Measurements from ENCODE around the gene ITGA5.

The ITGA5 gene

GRCh38 chr12:54386403-54387113, 32.5 kb downstream of the ITGA5 start:
- DNase-seq: no peak

GRCh38 chr12:54385251-54385914, 33.7 kb downstream of the ITGA5 start:
- no peak for DNase-seq

GRCh38 chr12:54384591-54385041, 34.5 kb downstream of the ITGA5 start, which contains the start of gene ZNF385A:
TSS of gene ZNF385A (minus strand) at chr12:54384733. CDS start at chr12:54384514, 219 bp downstream.
- no peak for DNase-seq

- no peak for DNase-seq
Observed at GRCh38 chr12:54383041-54383609, 35.9 kb downstream of the ITGA5 start.

- DNase-seq: no peak
Observed at GRCh38 chr12:54381136-54381535, 37.9 kb downstream of the ITGA5 start.

GRCh38 chr12:54379398-54380201, 39.5 kb downstream of the ITGA5 start:
- peak; percentile 72 for DNase-seq

GRCh38 chr12:54378796-54379397, 40.2 kb downstream of the ITGA5 start:
- DNase-seq: peak; percentile 8

GRCh38 chr12:54377797-54378515, 41.1 kb downstream of the ITGA5 start:
- no peak for DNase-seq

- no peak for DNase-seq
Observed at GRCh38 chr12:54377007-54377406, 42.1 kb downstream of the ITGA5 start.

- no peak for DNase-seq
Observed at GRCh38 chr12:54376596-54376995, 42.5 kb downstream of the ITGA5 start.

GRCh38 chr12:54375259-54375579, 43.8 kb downstream of the ITGA5 start:
- no peak for DNase-seq

- DNase-seq: no peak
Observed at GRCh38 chr12:54374562-54375258, 44.4 kb downstream of the ITGA5 start.

GRCh38 chr12:54373649-54374561, 45.2 kb downstream of the ITGA5 start:
- no peak for DNase-seq

GRCh38 chr12:54372113-54372806, 46.8 kb downstream of the ITGA5 start:
- DNase-seq: no peak

GRCh38 chr12:54371328-54372112, 47.5 kb downstream of the ITGA5 start:
- no peak for DNase-seq

- DNase-seq: peak; percentile 23
Observed at GRCh38 chr12:54370171-54370730, 48.8 kb downstream of the ITGA5 start.

GRCh38 chr12:54369597-54370131, 49.4 kb downstream of the ITGA5 start:
- DNase-seq: no peak
